HL-60 (cell line): ENCODE measurements around the gene MRTFA.

ENCODE experiments used
- DNase-seq, 2 experiments: peaks; one replicate each; pipeline ENCODE4 v3.0.0-alpha.2; 2010 to 2020; ENCODE audit warnings: low read depth in 1 of 2, low spot score in 1 of 2
- H3K27ac ChIP-seq: fragments of 250-450 bp; sonication (Bioruptor Pico); replicated peaks from 2 replicates; pipeline ENCODE4 v1.5.1; 2020; ENCODE audit warnings: mild to moderate bottlenecking, moderate library complexity
- H3K27me3 ChIP-seq: fragments of 250-450 bp; sonication (Bioruptor Pico); 2 replicates; pipeline ENCODE4 v1.5.1; 2021; ENCODE audit warnings: mild to moderate bottlenecking, moderate library complexity; ENCODE audit not compliant: insufficient read depth, poor library complexity, severe bottlenecking
- H3K4me3 ChIP-seq: replicated peaks from 2 replicates; pipeline ENCODE4 v1.5.1; 2011; ENCODE audit warnings: mild to moderate bottlenecking, control low read depth, low read length; ENCODE audit not compliant: insufficient read depth
- CTCF ChIP-seq: IDR thresholded peaks from one replicate; pipeline ENCODE4 v1.5.1; 2011; ENCODE audit warnings: low read length, control low read depth, inconsistent platforms; ENCODE audit not compliant: insufficient read depth
- GABPA ChIP-seq: IDR thresholded peaks from 2 replicates; pipeline ENCODE4 v1.6.1; 2012; ENCODE audit warnings: low read depth
- POLR2AphosphoS5 ChIP-seq: IDR thresholded peaks from 2 replicates; pipeline ENCODE4 v1.6.1; 2012; ENCODE audit warnings: low read depth
- REST ChIP-seq: IDR thresholded peaks from 2 replicates; pipeline ENCODE4 v1.6.1; 2012; ENCODE audit warnings: low read depth; ENCODE audit not compliant: insufficient replicate concordance
- SPI1 ChIP-seq: IDR thresholded peaks from 2 replicates; pipeline ENCODE4 v1.6.1; 2012; ENCODE audit warnings: low read depth, mild to moderate bottlenecking, borderline replicate concordance

Gene MRTFA

GRCh38 chr22:40671369-40671768, 34.9 kb upstream of the MRTFA start:
- Histone ChIP-seq H3K27me3 (no peaks in the 10 kb centered on the region), H3K4me3 (no peak overlapping the region), H3K27ac (no peak overlapping the region)
- DNase-seq: no peak
- TF ChIP-seq POLR2AphosphoS5 (no peak), REST (no peak), GABPA (no peak), CTCF (no peak), SPI1 (no peak)

DNA sequence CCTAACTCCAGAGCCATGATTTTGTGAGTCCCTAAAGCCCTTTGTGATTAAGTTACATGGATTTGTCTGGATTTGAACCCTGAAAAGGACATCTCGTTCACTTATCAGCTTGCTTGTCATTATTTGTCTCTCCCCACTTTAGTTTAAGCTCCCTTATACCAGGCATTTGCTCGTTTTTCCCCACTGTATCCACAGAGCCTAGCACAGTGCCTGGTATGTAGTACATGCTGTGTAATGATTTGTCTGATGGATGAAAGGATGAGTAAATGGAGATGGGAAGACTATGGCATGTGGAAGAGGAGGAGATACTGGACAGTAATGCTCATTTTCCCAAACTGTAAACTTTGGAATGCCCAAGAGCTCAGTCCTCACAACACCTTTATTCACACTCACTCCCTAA, 33.5 kb upstream of the MRTFA start:
- no peaks in the 10 kb centered on the region for H3K27me3 ChIP-seq
- no peak for DNase-seq
- no peak overlapping the region for H3K4me3 ChIP-seq
- TF ChIP-seq REST (no peak), SPI1 (no peak), GABPA (no peak), POLR2AphosphoS5 (no peak), CTCF (no peak)
- H3K27ac ChIP-seq: no peak overlapping the region

GRCh38 chr22:40668611-40669411, 32.3 kb upstream of the MRTFA start:
- no peak for TF ChIP-seq GABPA
- no peak for TF ChIP-seq SPI1
- TF ChIP-seq POLR2AphosphoS5: no peak
- TF ChIP-seq REST: no peak
- TF ChIP-seq CTCF: no peak
- no peak for DNase-seq
- Histone ChIP-seq H3K27ac (no peak overlapping the region), H3K27me3 (no peaks in the 10 kb centered on the region), H3K4me3 (no peak overlapping the region)
